Upper lobe of left lung (tissue), 6 donors: ENCODE data around the gene HLA-DOA. TPM values are rescaled to one million over a fixed set of nuclear protein-coding genes. Genes with fewer than 3 reads are reported as not detected.

Source experiments
- ATAC-seq, 2 donors: fragments of 200-7000 bp; cut with Tn5 transposase; one replicate each; pipeline ENCODE4 v1.9.1; 2022; ENCODE audit warnings: mild to moderate bottlenecking in 2 of 2, moderate library complexity in 2 of 2; ENCODE audit not compliant: low FRiP score in 2 of 2
- DNase-seq, 2 donors: peaks; one replicate each; pipeline ENCODE4 v3.0.0-alpha.2; 2019 to 2020
- H3K27ac ChIP-seq, 4 donors: fragments of 200-600 bp; sonication (generic); one replicate each; pipeline ENCODE4 v1.5.1; 2016 to 2019
- H3K27me3 ChIP-seq, 4 donors: fragments of 200-600 bp; sonication (generic); one replicate each; pipeline ENCODE4 v1.5.1; 2017 to 2019
- H3K36me3 ChIP-seq, 4 donors: fragments of 200-600 bp; sonication (generic); one replicate each; pipeline ENCODE4 v1.5.1; 2016 to 2019
- H3K4me1 ChIP-seq, 4 donors: fragments of 200-600 bp; sonication (generic); one replicate each; pipeline ENCODE4 v1.5.1; 2018 to 2019
- H3K4me3 ChIP-seq, 4 donors: fragments of 200-600 bp; sonication (generic); one replicate each; pipeline ENCODE4 v1.5.1; 2017 to 2019; ENCODE audit warnings: mild to moderate bottlenecking in 2 of 4, moderate library complexity in 1 of 4
- H3K9me3 ChIP-seq, 4 donors: fragments of 200-600 bp; sonication (generic); one replicate each; pipeline ENCODE4 v1.5.1; 2018 to 2019
- EP300 ChIP-seq, 4 donors: sonication (generic); formaldehyde crosslinking; IDR thresholded peaks; one replicate each; pipeline ENCODE4 v1.5.1; 2017; ENCODE audit warnings: antibody characterized with exemption in 4 of 4, control low read depth in 2 of 4
- POLR2A ChIP-seq, 4 donors: fragments of 450-650 bp; IDR thresholded peaks; one replicate each; pipeline ENCODE4 v1.5.1; 2016 to 2017; ENCODE audit warnings: antibody characterized with exemption in 4 of 4, mild to moderate bottlenecking in 2 of 4
- POLR2AphosphoS5 ChIP-seq, 2 donors: sonication (generic); formaldehyde crosslinking; IDR thresholded peaks; one replicate each; pipeline ENCODE4 v1.5.1; 2017; ENCODE audit warnings: antibody characterized with exemption in 2 of 2
- WGBS, 2 donors: methylation state at CpG; one replicate each; pipeline ENCODE4 v1.1.5; 2017 to 2018; 5-methylcytosine and 5-hydroxymethylcytosine counted together
- total RNA-seq, 6 donors: library from RNA; depleted of rRNA in 4 of 6; stranded (reverse); fragments of >200 nt in 4 of 6; gene quantifications; one replicate each; pipeline versions ENCODE4 v1.1.0 to v1.2.1, GENCODE V29; 2016 to 2021
- TF ChIP-seq, protein P1 (sequence below), 6 experiments: fragments of 450-650 bp in 4 of 6; fragments of 200-600 bp in 2 of 6; sonication (generic) in 2 of 6; IDR thresholded peaks; one replicate each; pipeline ENCODE4 v1.5.1; 2016 to 2019; ENCODE audit warnings: antibody characterized with exemption in 6 of 6
- donor health status: DM: no; HTN: no; CAD: no; lungs with moderate emphysema.
- donor health status: DM: no; HTN: yes; CAD: no; lungs with severe emphysema.

The HLA-DOA gene
- total RNA-seq, 6 donors from 2014 or later, result 9.4 to 56.8 (median 30.5) TPM

DNA sequence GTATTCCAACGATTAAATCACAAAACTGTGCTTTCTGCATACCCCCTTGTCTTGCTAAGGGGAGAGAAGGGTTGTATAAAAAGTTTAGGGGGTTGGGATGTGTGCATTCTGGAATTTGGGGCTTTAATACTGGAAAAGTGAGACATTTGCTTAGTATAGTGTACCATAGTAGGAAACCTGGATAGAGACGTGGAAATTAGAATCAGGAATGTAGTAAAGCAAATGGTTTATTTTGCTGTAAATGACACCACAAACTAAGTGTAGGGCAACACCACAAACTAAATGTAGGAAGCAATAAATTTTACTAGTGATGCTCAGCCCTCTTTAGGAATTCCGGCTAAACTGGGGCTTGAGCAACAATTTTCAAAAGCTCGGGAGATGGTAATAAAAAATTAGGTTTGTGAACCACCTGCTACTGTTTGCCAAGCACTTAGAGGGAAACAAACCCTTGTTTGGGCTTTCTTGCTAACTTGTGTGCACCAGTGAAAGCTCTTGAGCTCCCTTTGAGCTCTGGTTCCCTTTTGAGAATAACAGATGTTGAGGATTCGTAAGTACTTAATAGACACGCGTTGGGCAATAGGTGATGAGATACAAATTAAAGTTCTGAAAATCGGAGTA lies 27.2 kb downstream of the HLA-DOA start:
- TF ChIP-seq, protein P1, sequence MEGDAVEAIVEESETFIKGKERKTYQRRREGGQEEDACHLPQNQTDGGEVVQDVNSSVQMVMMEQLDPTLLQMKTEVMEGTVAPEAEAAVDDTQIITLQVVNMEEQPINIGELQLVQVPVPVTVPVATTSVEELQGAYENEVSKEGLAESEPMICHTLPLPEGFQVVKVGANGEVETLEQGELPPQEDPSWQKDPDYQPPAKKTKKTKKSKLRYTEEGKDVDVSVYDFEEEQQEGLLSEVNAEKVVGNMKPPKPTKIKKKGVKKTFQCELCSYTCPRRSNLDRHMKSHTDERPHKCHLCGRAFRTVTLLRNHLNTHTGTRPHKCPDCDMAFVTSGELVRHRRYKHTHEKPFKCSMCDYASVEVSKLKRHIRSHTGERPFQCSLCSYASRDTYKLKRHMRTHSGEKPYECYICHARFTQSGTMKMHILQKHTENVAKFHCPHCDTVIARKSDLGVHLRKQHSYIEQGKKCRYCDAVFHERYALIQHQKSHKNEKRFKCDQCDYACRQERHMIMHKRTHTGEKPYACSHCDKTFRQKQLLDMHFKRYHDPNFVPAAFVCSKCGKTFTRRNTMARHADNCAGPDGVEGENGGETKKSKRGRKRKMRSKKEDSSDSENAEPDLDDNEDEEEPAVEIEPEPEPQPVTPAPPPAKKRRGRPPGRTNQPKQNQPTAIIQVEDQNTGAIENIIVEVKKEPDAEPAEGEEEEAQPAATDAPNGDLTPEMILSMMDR (IDR thresholded peaks at IDR 0.05), result no peak
- TF ChIP-seq POLR2A (IDR thresholded peaks at IDR 0.05), result no peak
- no peak for TF ChIP-seq POLR2AphosphoS5 (IDR thresholded peaks at IDR 0.05)
- no peak for TF ChIP-seq EP300 (IDR thresholded peaks at IDR 0.05)
- DNase-seq (no peak), ATAC-seq (no peak)
- Histone ChIP-seq H3K4me3 (no peak overlapping the region), H3K4me1 (peaks cover 12 to 41% (median 25%) of the 10 kb centered on the region in 4 donors), H3K9me3 (no peaks in the 10 kb centered on the region), H3K27me3 (no peaks in the 10 kb centered on the region), H3K36me3 (peaks cover 41 to 55% (median 48%) of the 10 kb centered on the region in 4 donors), H3K27ac (peak overlapping the region in 1 of 4 donors; percentile 30)
- 51 to 53% methylated on average over 8 of the region's 8 CpGs for WGBS, 2 donors

DNA sequence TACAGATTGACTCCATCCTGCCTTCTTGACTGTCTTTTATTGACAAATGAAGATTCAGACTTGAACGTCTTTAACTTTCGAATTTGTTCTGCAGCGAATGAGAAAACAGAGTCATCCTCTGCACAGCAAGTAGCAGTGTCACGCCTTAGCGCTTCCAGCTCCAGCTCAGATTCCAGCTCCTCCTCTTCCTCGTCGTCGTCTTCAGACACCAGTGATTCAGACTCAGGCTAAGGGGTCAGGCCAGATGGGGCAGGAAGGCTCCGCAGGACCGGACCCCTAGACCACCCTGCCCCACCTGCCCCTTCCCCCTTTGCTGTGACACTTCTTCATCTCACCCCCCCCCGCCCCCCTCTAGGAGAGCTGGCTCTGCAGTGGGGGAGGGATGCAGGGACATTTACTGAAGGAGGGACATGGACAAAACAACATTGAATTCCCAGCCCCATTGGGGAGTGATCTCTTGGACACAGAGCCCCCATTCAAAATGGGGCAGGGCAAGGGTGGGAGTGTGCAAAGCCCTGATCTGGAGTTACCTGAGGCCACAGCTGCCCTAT lies 28.8 kb downstream of the HLA-DOA start:
- TF ChIP-seq, protein P1 (IDR thresholded peaks at IDR 0.05), result no peak
- TF ChIP-seq EP300 (IDR thresholded peaks at IDR 0.05) (no peak), POLR2A (IDR thresholded peaks at IDR 0.05) (no peak), POLR2AphosphoS5 (IDR thresholded peaks at IDR 0.05) (no peak)
- H3K27ac ChIP-seq, result no peak overlapping the region
- H3K9me3 ChIP-seq, result no peaks in the 10 kb centered on the region
- peaks cover 57 to 72% (median 62%) of the 10 kb centered on the region in 4 donors for H3K36me3 ChIP-seq
- no peak for ATAC-seq
- no peaks in the 10 kb centered on the region for H3K27me3 ChIP-seq
- no peak overlapping the region for H3K4me3 ChIP-seq
- 62 to 77% methylated on average over 11 of the region's 11 CpGs for WGBS, 2 donors
- H3K4me1 ChIP-seq, result peaks cover 28 to 58% (median 41%) of the 10 kb centered on the region in 4 donors
- DNase-seq, result no peak

DNA sequence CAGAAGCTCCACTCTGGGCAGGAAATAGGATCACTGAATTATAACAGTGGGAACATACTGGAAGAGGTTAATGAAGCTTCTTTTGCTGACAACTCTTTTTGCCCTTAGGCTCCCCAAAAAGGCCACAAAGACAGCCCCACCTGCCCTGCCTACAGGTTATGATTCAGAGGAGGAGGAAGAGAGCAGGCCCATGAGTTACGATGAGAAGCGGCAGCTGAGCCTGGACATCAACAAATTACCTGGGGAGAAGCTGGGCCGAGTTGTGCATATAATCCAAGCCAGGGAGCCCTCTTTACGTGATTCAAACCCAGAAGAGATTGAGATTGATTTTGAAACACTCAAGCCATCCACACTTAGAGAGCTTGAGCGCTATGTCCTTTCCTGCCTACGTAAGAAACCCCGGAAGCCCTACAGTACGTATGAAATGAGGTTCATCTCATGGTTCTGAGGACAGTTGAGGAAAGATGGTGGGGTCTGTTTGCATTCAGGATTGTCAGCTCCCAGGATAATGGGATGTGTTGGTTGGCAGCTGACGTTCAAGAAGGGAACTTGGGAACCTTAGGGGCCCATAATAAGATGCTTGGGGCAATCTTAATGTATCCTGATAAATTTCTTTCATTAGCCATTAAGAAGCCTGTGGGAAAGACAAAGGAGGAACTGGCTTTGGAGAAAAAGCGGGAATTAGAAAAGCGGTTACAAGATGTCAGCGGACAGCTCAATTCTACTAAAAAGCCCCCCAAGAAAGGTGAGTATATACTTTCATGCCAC lies 29.5 kb downstream of the HLA-DOA start:
- Histone ChIP-seq H3K27me3 (no peaks in the 10 kb centered on the region), H3K27ac (no peak overlapping the region), H3K4me1 (peaks cover 34 to 63% (median 45%) of the 10 kb centered on the region in 4 donors), H3K4me3 (no peak overlapping the region), H3K36me3 (peaks cover 63 to 78% (median 68%) of the 10 kb centered on the region in 4 donors), H3K9me3 (no peaks in the 10 kb centered on the region)
- DNase-seq (no peak), ATAC-seq (no peak)
- 88 to 89% methylated on average over 12 of the region's 12 CpGs for WGBS, 2 donors
- TF ChIP-seq, protein P1 (IDR thresholded peaks at IDR 0.05), result no peak
- no peak for TF ChIP-seq EP300 (IDR thresholded peaks at IDR 0.05)
- no peak for TF ChIP-seq POLR2AphosphoS5 (IDR thresholded peaks at IDR 0.05)
- TF ChIP-seq POLR2A (IDR thresholded peaks at IDR 0.05), result no peak

DNA sequence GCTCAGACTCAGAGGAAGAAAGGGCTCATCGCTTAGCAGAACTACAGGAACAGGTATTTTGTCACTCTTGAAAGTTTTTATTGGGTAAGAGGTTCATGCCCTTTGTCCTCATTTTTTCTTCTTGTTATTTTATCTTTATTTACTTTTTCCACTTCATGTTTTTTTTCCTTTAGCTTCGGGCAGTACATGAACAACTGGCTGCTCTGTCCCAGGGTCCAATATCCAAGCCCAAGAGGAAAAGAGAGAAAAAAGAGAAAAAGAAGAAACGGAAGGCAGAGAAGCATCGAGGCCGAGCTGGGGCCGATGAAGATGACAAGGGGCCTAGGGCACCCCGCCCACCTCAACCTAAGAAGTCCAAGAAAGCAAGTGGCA lies 31.5 kb downstream of the HLA-DOA start:
- Histone ChIP-seq H3K9me3 (no peaks in the 10 kb centered on the region), H3K27ac (no peak overlapping the region), H3K36me3 (peaks cover 71 to 96% (median 74%) of the 10 kb centered on the region in 4 donors), H3K4me1 (peaks cover 39 to 56% (median 42%) of the 10 kb centered on the region in 4 donors), H3K27me3 (no peaks in the 10 kb centered on the region), H3K4me3 (no peak overlapping the region)
- ATAC-seq (no peak), DNase-seq (no peak)
- WGBS, 2 donors, result 65 to 66% methylated on average over 7 of the region's 7 CpGs
- TF ChIP-seq POLR2AphosphoS5 (IDR thresholded peaks at IDR 0.05) (no peak), POLR2A (IDR thresholded peaks at IDR 0.05) (no peak)
- TF ChIP-seq, protein P1 (IDR thresholded peaks at IDR 0.05), result no peak
